CD4-positive, alpha-beta T cell treated with Interleukin-21 for 1 hour (primary cell): ENCODE results near the gene GAS2.

Experiments used
- DNase-seq: peaks from one replicate; pipeline ENCODE4 v3.0.0-alpha.2; 2020

GAS2 gene

GRCh38 chr11:22674470-22675439, 8.3 kb downstream of the GAS2 start:
- DNase-seq = no peak

GRCh38 chr11:22677153-22677903, 10.9 kb downstream of the GAS2 start:
- DNase-seq = no peak

- DNase-seq = no peak
Observed at GRCh38 chr11:22680628-22681027, 14.2 kb downstream of the GAS2 start.

- DNase-seq = no peak
Observed at GRCh38 chr11:22681281-22681812, 14.9 kb downstream of the GAS2 start.

- no peak for DNase-seq
Observed at GRCh38 chr11:22684082-22684481, 17.7 kb downstream of the GAS2 start.

GRCh38 chr11:22685111-22685510, 18.7 kb downstream of the GAS2 start:
- DNase-seq = no peak

- no peak for DNase-seq
Observed at GRCh38 chr11:22688914-22689313, 22.5 kb downstream of the GAS2 start.

- DNase-seq = no peak
Observed at GRCh38 chr11:22690257-22690656, 23.8 kb downstream of the GAS2 start.

- peak; percentile 15 for DNase-seq
Observed at GRCh38 chr11:22690871-22691270, 24.5 kb downstream of the GAS2 start.

GRCh38 chr11:22699388-22699787, 33.0 kb downstream of the GAS2 start:
- DNase-seq = no peak

- DNase-seq = no peak
Observed at GRCh38 chr11:22702031-22702430, 35.6 kb downstream of the GAS2 start.

- no peak for DNase-seq
Observed at GRCh38 chr11:22703040-22703439, 36.6 kb downstream of the GAS2 start.

GRCh38 chr11:22703591-22703990, 37.2 kb downstream of the GAS2 start:
- no peak for DNase-seq

GRCh38 chr11:22707119-22707899, 40.9 kb downstream of the GAS2 start:
- DNase-seq = no peak

GRCh38 chr11:22711071-22711770, 44.8 kb downstream of the GAS2 start:
- DNase-seq = no peak

GRCh38 chr11:22711880-22712279, 45.5 kb downstream of the GAS2 start:
- DNase-seq = no peak

- no peak for DNase-seq
Observed at GRCh38 chr11:22713336-22713735, 46.9 kb downstream of the GAS2 start.

GRCh38 chr11:22715971-22716370, 49.6 kb downstream of the GAS2 start:
- no peak for DNase-seq

- DNase-seq = no peak
Observed at GRCh38 chr11:22720457-22720856, 54.0 kb downstream of the GAS2 start.

GRCh38 chr11:22723274-22723673, 56.9 kb downstream of the GAS2 start:
- DNase-seq = no peak

GRCh38 chr11:22725079-22725478, 58.7 kb downstream of the GAS2 start:
- no peak for DNase-seq
